GM12874 (cell line): ENCODE measurements around the gene IL19.

ENCODE experiments used
- TF ChIP-seq, protein P1 (sequence below): IDR thresholded peaks from 2 replicates; pipeline ENCODE4 v1.5.1; 2011; ENCODE audit warnings: low read depth, mild to moderate bottlenecking, control low read depth, low read length, moderate library complexity; ENCODE audit not compliant: insufficient read depth

Gene IL19

DNA sequence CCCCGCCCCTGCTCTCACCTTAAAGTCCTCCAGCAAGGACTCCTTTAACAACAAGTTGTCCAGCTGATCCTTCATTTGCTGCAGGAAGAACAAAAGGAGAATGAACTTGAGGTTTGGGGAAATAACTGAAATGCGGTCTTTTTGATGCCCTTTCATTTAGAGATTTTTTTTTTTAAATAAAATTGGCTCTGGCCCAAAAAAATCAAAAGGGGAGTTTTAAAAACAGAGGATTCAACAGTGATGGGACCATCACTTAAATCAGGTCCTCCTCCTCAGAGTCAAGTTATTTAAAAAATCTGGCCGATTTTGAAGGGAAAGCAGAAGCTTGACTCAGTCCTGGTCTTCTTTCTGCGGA is 742 bp downstream of the IL19 start:
- TF ChIP-seq, protein P1, sequence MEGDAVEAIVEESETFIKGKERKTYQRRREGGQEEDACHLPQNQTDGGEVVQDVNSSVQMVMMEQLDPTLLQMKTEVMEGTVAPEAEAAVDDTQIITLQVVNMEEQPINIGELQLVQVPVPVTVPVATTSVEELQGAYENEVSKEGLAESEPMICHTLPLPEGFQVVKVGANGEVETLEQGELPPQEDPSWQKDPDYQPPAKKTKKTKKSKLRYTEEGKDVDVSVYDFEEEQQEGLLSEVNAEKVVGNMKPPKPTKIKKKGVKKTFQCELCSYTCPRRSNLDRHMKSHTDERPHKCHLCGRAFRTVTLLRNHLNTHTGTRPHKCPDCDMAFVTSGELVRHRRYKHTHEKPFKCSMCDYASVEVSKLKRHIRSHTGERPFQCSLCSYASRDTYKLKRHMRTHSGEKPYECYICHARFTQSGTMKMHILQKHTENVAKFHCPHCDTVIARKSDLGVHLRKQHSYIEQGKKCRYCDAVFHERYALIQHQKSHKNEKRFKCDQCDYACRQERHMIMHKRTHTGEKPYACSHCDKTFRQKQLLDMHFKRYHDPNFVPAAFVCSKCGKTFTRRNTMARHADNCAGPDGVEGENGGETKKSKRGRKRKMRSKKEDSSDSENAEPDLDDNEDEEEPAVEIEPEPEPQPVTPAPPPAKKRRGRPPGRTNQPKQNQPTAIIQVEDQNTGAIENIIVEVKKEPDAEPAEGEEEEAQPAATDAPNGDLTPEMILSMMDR, result no peak

- TF ChIP-seq, protein P1, result no peak
Observed at GRCh38 chr1:206772243-206772937, 1.8 kb downstream of the IL19 start, which contains the start of gene IL10. Gene IL10 (minus strand): TSS chr1:206772494. CDS start chr1:206772435, 59 bp downstream.

DNA sequence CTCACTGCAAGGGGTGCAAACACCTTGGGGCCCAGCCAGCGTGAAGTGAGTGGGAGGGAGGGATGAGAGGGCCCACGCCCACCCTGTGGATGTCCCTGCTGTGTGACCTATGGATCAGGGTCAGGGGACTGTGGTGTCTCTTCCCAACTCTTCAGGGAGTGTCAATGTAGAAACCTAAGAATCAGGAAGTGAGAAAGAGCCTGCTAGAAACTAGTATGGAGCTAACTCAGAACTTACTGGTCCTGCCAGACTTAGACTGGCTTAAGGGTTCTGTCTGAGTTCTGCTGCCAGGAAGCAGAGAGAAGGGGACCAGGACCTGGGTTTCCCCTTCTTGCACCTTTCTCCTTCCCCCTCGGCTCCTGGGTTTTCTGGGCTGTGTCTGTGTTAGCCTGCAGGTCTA is 3.5 kb downstream of the IL19 start:
- TF ChIP-seq, protein P1, result no peak

GRCh38 chr1:206776229-206776628 is 5.7 kb downstream of the IL19 start:
- TF ChIP-seq, protein P1, result no peak

DNA sequence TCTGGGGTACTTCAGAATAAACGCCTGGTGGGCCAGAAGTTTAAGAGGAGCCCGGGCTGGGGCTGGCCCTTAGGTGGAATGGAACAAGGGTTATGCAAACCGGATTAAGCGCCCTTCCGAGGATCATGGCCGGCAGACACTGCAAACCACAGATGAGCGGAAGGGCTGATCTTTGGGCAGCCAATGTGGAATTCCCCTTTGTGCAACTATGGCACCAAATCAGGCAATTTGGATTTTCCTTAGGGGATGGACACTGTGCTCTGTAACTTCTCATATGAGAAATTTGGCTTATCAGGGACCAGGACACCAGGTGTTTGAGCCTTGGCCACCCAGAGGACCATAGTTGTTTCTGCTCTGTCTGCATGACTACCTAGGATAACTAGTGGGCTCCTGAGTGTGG is 7.5 kb downstream of the IL19 start:
- TF ChIP-seq, protein P1, result no peak

DNA sequence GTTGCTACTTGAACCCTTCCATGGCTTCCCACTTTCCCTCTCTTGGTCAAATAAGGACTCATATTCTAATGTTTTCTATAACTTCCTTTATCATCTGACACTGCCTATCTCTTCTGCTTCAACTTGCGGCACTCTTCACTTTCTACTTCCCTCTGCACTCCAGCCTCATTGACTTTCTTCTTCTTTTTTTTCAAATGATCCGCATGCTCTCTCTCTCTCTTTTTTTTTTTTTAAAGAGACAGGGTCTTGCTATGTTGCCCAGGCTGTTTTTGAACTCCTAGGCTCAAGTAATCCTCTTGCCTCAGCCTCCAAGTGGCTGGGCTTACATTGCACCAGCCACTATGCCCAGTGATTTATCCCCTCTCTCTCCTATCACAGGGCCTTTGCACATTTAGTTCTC is 9.1 kb downstream of the IL19 start:
- TF ChIP-seq, protein P1, result no peak

DNA sequence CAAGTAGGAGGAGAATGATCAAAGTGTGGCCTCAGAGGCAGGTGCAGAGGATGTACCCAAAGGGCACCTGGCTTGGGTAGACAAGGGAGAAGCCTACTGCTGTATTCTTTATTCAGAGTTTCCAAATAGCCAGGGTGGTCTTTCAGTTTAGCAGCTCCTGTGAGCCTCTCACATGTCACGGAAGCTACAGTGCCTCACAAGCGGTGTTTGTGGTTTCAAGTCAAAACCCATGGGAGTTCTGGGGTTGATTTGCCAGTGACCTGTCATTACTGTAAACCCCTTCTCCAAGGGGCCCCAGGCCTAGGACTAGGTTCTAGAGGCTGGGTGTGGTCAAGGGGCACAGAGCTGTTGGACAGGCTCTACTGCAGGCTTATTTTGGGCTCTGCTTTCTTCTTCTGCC is 11.9 kb downstream of the IL19 start:
- TF ChIP-seq, protein P1, result no peak
